ENCODE measurements around the gene TXLNA.

DNA sequence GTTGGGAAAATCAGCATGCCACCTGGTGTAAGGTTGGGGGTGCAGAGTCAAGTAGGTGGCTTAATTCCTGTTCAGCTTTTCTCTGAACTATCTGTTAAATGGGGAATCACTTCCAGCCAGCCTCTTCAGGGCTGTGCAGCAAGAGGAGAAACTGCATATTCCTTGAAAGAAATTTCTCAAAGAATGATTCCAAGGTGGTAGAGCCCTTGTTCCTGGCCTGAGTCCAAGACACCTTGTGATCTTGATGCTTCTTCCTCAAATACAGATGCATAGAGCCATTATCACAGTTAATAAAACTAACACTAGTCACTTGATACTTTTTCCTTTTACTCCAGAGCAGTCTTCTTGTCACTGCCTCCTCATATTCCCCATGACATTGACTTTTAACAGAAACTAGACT lies 5.2 kb downstream of the TXLNA start:
- TF ChIP-seq POLR2A (IDR thresholded peaks at IDR 0.05): no peak
- TF ChIP-seq, protein P1, sequence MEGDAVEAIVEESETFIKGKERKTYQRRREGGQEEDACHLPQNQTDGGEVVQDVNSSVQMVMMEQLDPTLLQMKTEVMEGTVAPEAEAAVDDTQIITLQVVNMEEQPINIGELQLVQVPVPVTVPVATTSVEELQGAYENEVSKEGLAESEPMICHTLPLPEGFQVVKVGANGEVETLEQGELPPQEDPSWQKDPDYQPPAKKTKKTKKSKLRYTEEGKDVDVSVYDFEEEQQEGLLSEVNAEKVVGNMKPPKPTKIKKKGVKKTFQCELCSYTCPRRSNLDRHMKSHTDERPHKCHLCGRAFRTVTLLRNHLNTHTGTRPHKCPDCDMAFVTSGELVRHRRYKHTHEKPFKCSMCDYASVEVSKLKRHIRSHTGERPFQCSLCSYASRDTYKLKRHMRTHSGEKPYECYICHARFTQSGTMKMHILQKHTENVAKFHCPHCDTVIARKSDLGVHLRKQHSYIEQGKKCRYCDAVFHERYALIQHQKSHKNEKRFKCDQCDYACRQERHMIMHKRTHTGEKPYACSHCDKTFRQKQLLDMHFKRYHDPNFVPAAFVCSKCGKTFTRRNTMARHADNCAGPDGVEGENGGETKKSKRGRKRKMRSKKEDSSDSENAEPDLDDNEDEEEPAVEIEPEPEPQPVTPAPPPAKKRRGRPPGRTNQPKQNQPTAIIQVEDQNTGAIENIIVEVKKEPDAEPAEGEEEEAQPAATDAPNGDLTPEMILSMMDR (IDR thresholded peaks at IDR 0.05): no peak

Measured in esophagus squamous epithelium (tissue), 4 donors.